ENCODE measurements around the gene UNC79. TPM values are rescaled to one million over a fixed set of nuclear protein-coding genes. Genes with fewer than 3 reads are reported as not detected.

Gene UNC79
- total and polyA plus RNA-seq, 10 of the 15 experiments (the other 5 are each of a cell fraction or from before 2014, with no cell fraction given): 0.04 to 0.29 (median 0.14) TPM

- intact Hi-C loops (cut with micrococcal nuclease; ENCODE audit: unreplicated experiment) (no loop called here), in situ Hi-C loops (cut with MboI) (no loop called here)
- RAD21 ChIA-PET (ENCODE audit: unreplicated experiment): no interaction called here
- WGBS (ENCODE audit: insufficient coverage, insufficient replicate concordance, low lambda C conversion rate, missing lambda C conversion rate): 65% methylated on average over 21 of the region's 21 CpGs
- H3K4me1 ChIP-seq (ENCODE audit: control insufficient read depth, insufficient read depth, low read length): no peaks in the 10 kb centered on the region
- H3K4me3 ChIP-seq: no peak overlapping the region
- H3K9me3 ChIP-seq (replicated peaks; ENCODE audit: control insufficient read depth, insufficient read depth, low read length): no peaks in the 10 kb centered on the region
- SMC1A ChIA-PET (ENCODE audit: uncharacterized antibody, unreplicated experiment): no interaction called here
- H2AFZ ChIP-seq (ENCODE audit: control insufficient read depth, low read depth, low read length): no peak overlapping the region
- no peak for ATAC-seq
- no TSS peak for BruUV-seq (replicated peaks)
- FAIRE-seq: no peak
- DNase-seq (ENCODE audit: low read depth, low spot score): no peak
- POLR2A ChIA-PET: no interaction called here
- H3K27ac ChIP-seq (ENCODE audit: control insufficient read depth, insufficient read depth): no peak overlapping the region
- no peaks in the 10 kb centered on the region for H4K20me1 ChIP-seq (ENCODE audit: control insufficient read depth, insufficient read depth)
- CTCF ChIA-PET: no interaction called here
- H3K27me3 ChIP-seq (replicated peaks in 1 of 2; ENCODE audit: control insufficient read depth in 2 of 2, insufficient read depth in 2 of 2, low read length in 1 of 2): no peaks in the 10 kb centered on the region; a peak in 1 of 4 replicates
- no peak overlapping the region for H3K9ac ChIP-seq (ENCODE audit: control insufficient read depth, insufficient read depth, low read length)
- TF ChIP-seq POLR2AphosphoS5 (IDR thresholded peaks at IDR 0.05; ENCODE audit: low read length) (no peak), YBX1 (IDR thresholded peaks at IDR 0.05) (no peak), MYC (IDR thresholded peaks at IDR 0.05; ENCODE audit: insufficient read depth, insufficient read length, insufficient replicate concordance, low read length, severe bottlenecking) (no peak), POLR2A (IDR thresholded peaks at IDR 0.05; ENCODE audit: low read depth, low read length) (no peak), MTA2 (IDR thresholded peaks at IDR 0.05; ENCODE audit: low read depth) (no peak), ATF7 (IDR thresholded peaks at IDR 0.05; ENCODE audit: low read depth) (no peak), NR2C1 (IDR thresholded peaks at IDR 0.05) (no peak), TBL1XR1 (IDR thresholded peaks at IDR 0.05; ENCODE audit: low read depth, low read length) (no peak), ZNF384 (IDR thresholded peaks at IDR 0.05; ENCODE audit: borderline replicate concordance, low read depth, low read length) (no peak)
- H3K4me2 ChIP-seq (ENCODE audit: control insufficient read depth, insufficient read depth): no peak overlapping the region
- H3K36me3 ChIP-seq (ENCODE audit: control insufficient read depth in 2 of 2, insufficient read depth in 2 of 2, low read length in 1 of 2): no peaks in the 10 kb centered on the region
- H3K79me2 ChIP-seq (ENCODE audit: control insufficient read depth, insufficient read depth, low read length): no peaks in the 10 kb centered on the region
Measured at GRCh38 chr14:93725002-93725582, 294.4 kb downstream of the UNC79 start.

- no peak overlapping the region for H3K27ac ChIP-seq (ENCODE audit: control insufficient read depth, insufficient read depth)
- intact Hi-C loops (cut with micrococcal nuclease; ENCODE audit: unreplicated experiment): no loop called here
- no peak overlapping the region for H3K9ac ChIP-seq (ENCODE audit: control insufficient read depth, insufficient read depth, low read length)
- 69% methylated on average over 9 of the region's 9 CpGs for WGBS (ENCODE audit: insufficient coverage, insufficient replicate concordance, low lambda C conversion rate, missing lambda C conversion rate)
- no peak overlapping the region for H3K4me2 ChIP-seq (ENCODE audit: control insufficient read depth, insufficient read depth)
- DNase-seq (ENCODE audit: low read depth, low spot score) (no peak), FAIRE-seq (no peak), ATAC-seq (no peak)
- H3K79me2 ChIP-seq (ENCODE audit: control insufficient read depth, insufficient read depth, low read length): no peaks in the 10 kb centered on the region
- H3K4me3 ChIP-seq: no peak overlapping the region
- ChIA-PET RAD21 (ENCODE audit: unreplicated experiment) (no interaction called here), SMC1A (ENCODE audit: uncharacterized antibody, unreplicated experiment) (no interaction called here), CTCF (no interaction called here), POLR2A (no interaction called here)
- no peaks in the 10 kb centered on the region for H3K9me3 ChIP-seq (replicated peaks; ENCODE audit: control insufficient read depth, insufficient read depth, low read length)
- no peaks in the 10 kb centered on the region; a peak in 1 of 4 replicates for H3K27me3 ChIP-seq (replicated peaks in 1 of 2; ENCODE audit: control insufficient read depth in 2 of 2, insufficient read depth in 2 of 2, low read length in 1 of 2)
- no peaks in the 10 kb centered on the region for H4K20me1 ChIP-seq (ENCODE audit: control insufficient read depth, insufficient read depth)
- no peaks in the 10 kb centered on the region for H3K4me1 ChIP-seq (ENCODE audit: control insufficient read depth, insufficient read depth, low read length)
- BruUV-seq (replicated peaks): no TSS peak
- no peak overlapping the region for H2AFZ ChIP-seq (ENCODE audit: control insufficient read depth, low read depth, low read length)
- in situ Hi-C loops (cut with MboI): no loop called here
- H3K36me3 ChIP-seq (ENCODE audit: control insufficient read depth in 2 of 2, insufficient read depth in 2 of 2, low read length in 1 of 2): no peaks in the 10 kb centered on the region
- no peak for TF ChIP-seq IRF3 (IDR thresholded peaks at IDR 0.05)
- no peak for TF ChIP-seq TAF1 (IDR thresholded peaks at IDR 0.05; ENCODE audit: borderline replicate concordance, low read depth, low read length)
- TF ChIP-seq, protein P1, sequence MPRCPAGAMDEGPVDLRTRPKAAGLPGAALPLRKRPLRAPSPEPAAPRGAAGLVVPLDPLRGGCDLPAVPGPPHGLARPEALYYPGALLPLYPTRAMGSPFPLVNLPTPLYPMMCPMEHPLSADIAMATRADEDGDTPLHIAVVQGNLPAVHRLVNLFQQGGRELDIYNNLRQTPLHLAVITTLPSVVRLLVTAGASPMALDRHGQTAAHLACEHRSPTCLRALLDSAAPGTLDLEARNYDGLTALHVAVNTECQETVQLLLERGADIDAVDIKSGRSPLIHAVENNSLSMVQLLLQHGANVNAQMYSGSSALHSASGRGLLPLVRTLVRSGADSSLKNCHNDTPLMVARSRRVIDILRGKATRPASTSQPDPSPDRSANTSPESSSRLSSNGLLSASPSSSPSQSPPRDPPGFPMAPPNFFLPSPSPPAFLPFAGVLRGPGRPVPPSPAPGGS (IDR thresholded peaks at IDR 0.05; ENCODE audit: borderline replicate concordance, insufficient read depth, low read depth, low read length, poor library complexity, severe bottlenecking): no peak
- TF ChIP-seq MAX (IDR thresholded peaks at IDR 0.05; ENCODE audit: low read depth, low read length): no peak
- TF ChIP-seq HDAC6 (IDR thresholded peaks at IDR 0.05; ENCODE audit: unreplicated experiment): no peak
- TF ChIP-seq MTA2 (IDR thresholded peaks at IDR 0.05; ENCODE audit: low read depth): no peak
Measured at GRCh38 chr14:93725993-93726392, 295.3 kb downstream of the UNC79 start.
